Vagina (tissue), 2 donors: ENCODE data around the gene KLHL29. TPM values are rescaled to one million over a fixed set of nuclear protein-coding genes. Genes with fewer than 3 reads are reported as not detected.

Experiments
- DNase-seq, 2 donors: peaks; one replicate each; pipeline ENCODE4 v3.0.0-alpha.2; 2017; ENCODE audit errors: extremely low spot score in 2 of 2
- H3K27ac ChIP-seq: fragments of 200-600 bp; sonication (generic); one replicate; pipeline ENCODE4 v1.5.1; 2019
- H3K27me3 ChIP-seq: fragments of 200-600 bp; sonication (generic); one replicate; pipeline ENCODE4 v1.5.1; 2019
- H3K36me3 ChIP-seq, 2 donors: fragments of 200-600 bp; sonication (generic); one replicate each; pipeline ENCODE4 v1.5.1; 2017 to 2019
- H3K4me1 ChIP-seq: fragments of 200-600 bp; sonication (generic); one replicate; pipeline ENCODE4 v1.5.1; 2019
- H3K4me3 ChIP-seq, 2 donors: fragments of 200-600 bp; sonication (generic); 1 replicate in 1 of 2; 2 replicates in 1 of 2; pipeline ENCODE4 v1.5.1; 2016 to 2019
- H3K9me3 ChIP-seq: fragments of 200-600 bp; sonication (generic); one replicate; pipeline ENCODE4 v1.5.1; 2019
- CTCF ChIP-seq, 3 experiments: fragments of 450-650 bp in 2 of 3; fragments of 200-600 bp in 1 of 3; sonication (generic) in 1 of 3; IDR thresholded peaks; one replicate each; pipeline ENCODE4 v1.5.1; 2017 to 2019; ENCODE audit warnings: antibody characterized with exemption in 3 of 3, mild to moderate bottlenecking in 2 of 3, moderate library complexity in 2 of 3
- POLR2A ChIP-seq, 2 donors: fragments of 450-650 bp; IDR thresholded peaks; one replicate each; pipeline ENCODE4 v1.6.1; 2017; ENCODE audit warnings: antibody characterized with exemption in 2 of 2, mild to moderate bottlenecking in 2 of 2, moderate library complexity in 2 of 2
- POLR2AphosphoS5 ChIP-seq, 2 donors: sonication (generic); formaldehyde crosslinking; IDR thresholded peaks; one replicate each; pipeline ENCODE4 v1.9.0; 2017; ENCODE audit warnings: antibody characterized with exemption in 2 of 2, mild to moderate bottlenecking in 2 of 2, low read depth in 1 of 2; ENCODE audit not compliant: insufficient read depth in 1 of 2
- intact Hi-C: fragments of 100-400 bp; cut with DNase I; formaldehyde crosslinking; loops from one replicate; pipeline ENCODE4 v1.15.1; 2023
- total RNA-seq: library from RNA; depleted of rRNA; stranded (reverse); fragments of >200 nt; gene quantifications from one replicate; pipeline ENCODE4 v1.2.3, GENCODE V29; 2016

KLHL29 gene
- total RNA-seq, 1 donor from 2014 or later = 19.4 TPM

DNA sequence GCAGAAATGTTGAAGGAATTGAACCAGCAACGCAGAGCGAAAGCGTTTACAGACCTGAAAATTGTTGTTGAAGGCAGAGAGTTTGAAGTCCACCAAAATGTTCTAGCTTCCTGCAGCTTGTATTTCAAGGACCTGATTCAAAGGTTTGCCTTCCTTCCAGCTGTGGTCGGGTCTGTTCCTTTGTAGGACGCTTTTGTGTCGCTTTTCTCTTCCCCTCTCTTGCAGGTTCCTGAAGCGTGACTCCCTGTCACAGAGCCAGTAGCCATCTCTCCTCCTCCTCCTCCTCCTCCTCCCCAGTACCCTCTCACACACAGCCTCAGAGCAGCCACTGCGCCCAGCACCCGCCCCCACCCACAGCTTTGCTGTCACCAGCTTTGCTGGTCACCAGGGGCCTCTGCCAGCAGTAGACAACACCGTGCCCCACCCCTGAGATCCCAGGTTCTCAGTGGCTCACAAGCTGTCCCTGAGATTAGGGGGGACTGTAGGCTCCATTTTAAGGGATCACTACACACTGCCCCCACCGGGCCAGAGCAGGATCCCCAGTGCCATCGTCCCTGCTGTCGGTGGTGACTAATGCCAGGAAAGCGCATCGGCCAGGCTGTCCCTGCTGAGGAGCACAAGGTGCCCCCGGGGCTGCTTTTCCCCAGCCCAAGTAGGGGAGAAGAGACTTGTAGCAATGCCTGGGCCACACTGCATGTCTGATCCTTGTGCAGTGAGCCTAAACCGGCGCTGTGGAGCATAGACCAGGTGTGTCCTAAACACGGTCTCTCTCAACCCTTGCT, 299.6 kb downstream of the KLHL29 start:
- H3K27ac ChIP-seq = no peak overlapping the region
- peaks cover 0 to 5% of the 10 kb centered on the region in 2 donors for H3K36me3 ChIP-seq
- H3K4me3 ChIP-seq = no peak overlapping the region
- H3K4me1 ChIP-seq = no peaks in the 10 kb centered on the region
- DNase-seq = no peak
- H3K9me3 ChIP-seq = no peaks in the 10 kb centered on the region
- no peak for TF ChIP-seq POLR2A (IDR thresholded peaks at IDR 0.05)
- no peak for TF ChIP-seq POLR2AphosphoS5 (IDR thresholded peaks at IDR 0.05; ENCODE audit: insufficient read depth in 1 of 2, low read depth in 1 of 2)
- TF ChIP-seq CTCF (IDR thresholded peaks at IDR 0.05) = no peak
- H3K27me3 ChIP-seq = no peaks in the 10 kb centered on the region
- intact Hi-C loops = no loop called here

DNA sequence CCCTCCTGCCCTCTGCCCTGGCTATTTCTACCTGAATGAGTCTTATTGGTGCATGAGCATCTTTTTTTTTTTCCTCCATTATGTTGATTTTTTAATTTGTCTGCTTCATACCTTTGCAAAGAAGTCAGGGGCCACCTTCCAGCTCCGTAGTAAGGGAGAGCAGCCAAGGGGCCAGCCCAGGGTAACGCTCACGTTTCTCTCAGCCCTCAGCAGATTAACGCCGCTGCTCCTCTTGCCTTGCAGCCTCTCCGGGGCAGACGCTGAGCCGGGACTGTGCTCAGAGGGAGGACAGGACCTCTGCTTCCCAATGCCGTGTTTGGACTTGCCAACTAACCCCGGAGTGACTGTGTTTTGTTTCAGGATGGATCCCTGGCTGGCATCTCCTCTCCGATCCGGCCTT, 300.2 kb downstream of the KLHL29 start:
- no peaks in the 10 kb centered on the region for H3K4me1 ChIP-seq
- no peak for DNase-seq
- H3K9me3 ChIP-seq = no peaks in the 10 kb centered on the region
- no peak overlapping the region for H3K27ac ChIP-seq
- intact Hi-C loops = no loop called here
- H3K4me3 ChIP-seq = no peak overlapping the region
- peaks cover 0 to 5% of the 10 kb centered on the region in 2 donors for H3K36me3 ChIP-seq
- TF ChIP-seq POLR2AphosphoS5 (IDR thresholded peaks at IDR 0.05; ENCODE audit: insufficient read depth in 1 of 2, low read depth in 1 of 2) (no peak), CTCF (IDR thresholded peaks at IDR 0.05) (no peak)
- H3K27me3 ChIP-seq = no peaks in the 10 kb centered on the region

- TF ChIP-seq CTCF (IDR thresholded peaks at IDR 0.05) = no peak
- no peak for TF ChIP-seq POLR2A (IDR thresholded peaks at IDR 0.05)
- TF ChIP-seq POLR2AphosphoS5 (IDR thresholded peaks at IDR 0.05; ENCODE audit: insufficient read depth in 1 of 2, low read depth in 1 of 2) = no peak
- Histone ChIP-seq H3K4me3 (no peak overlapping the region), H3K36me3 (peaks cover 0 to 5% of the 10 kb centered on the region in 2 donors), H3K9me3 (no peaks in the 10 kb centered on the region), H3K4me1 (no peaks in the 10 kb centered on the region), H3K27ac (no peak overlapping the region), H3K27me3 (no peaks in the 10 kb centered on the region)
- intact Hi-C loops = no loop called here
- no peak for DNase-seq
Measured at GRCh38 chr2:23685706-23686105, 300.7 kb downstream of the KLHL29 start.

DNA sequence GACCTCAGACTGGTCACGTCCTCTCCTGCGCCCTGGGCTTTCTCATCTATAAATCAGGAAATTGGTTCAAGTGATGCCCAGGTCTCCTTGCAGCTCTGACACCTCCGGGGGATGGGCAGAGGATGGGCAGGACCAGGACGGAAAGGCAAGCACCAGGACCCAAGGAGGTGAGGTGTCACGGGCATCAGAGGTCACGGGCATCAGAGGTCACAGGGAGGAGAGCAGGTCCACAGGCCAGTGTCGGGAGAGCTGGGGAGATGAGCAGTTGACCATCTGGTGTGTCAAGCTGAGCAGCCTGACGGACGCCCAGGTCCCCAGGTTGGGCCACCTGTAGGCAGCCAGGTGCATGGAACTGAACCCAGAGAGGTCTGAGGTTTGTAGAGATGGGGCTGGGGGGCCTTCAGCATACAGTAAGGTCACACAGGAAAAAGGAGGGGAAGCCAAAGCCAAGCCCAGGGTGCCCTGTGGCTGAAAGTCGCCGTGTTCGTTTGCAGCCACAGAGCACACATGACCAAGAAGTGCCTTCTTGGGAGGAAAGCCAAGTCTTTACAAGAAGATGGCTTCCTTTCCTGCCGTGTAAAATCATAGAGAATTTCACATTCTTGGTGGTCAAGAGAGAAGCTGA, 301.5 kb downstream of the KLHL29 start:
- no peak for DNase-seq
- Histone ChIP-seq H3K4me1 (no peaks in the 10 kb centered on the region), H3K27me3 (no peaks in the 10 kb centered on the region), H3K4me3 (no peak overlapping the region), H3K36me3 (peaks cover 0 to 10% of the 10 kb centered on the region in 2 donors), H3K27ac (no peak overlapping the region), H3K9me3 (no peaks in the 10 kb centered on the region)
- intact Hi-C loops = no loop called here
- TF ChIP-seq POLR2AphosphoS5 (IDR thresholded peaks at IDR 0.05; ENCODE audit: insufficient read depth in 1 of 2, low read depth in 1 of 2) (no peak), CTCF (IDR thresholded peaks at IDR 0.05) (no peak), POLR2A (IDR thresholded peaks at IDR 0.05) (no peak)

DNA sequence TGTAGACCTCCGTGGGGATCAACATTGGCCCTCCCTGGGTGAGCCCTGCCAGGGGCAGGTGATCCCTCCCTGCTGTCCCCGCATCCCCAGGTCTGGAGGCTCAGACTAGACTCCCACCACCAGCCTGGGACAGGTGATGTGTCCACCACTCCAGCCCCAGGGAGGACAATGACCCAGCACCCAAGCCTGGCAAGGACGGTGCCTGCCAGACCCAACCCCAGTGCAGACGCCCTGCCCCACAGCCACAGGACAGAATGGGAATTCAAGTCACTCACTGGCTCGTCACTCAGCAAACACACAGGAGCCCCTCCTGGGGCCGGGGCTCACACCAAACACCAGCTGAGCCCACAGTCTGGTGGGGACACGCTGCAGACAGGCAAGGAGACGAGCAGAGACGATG, 302.2 kb downstream of the KLHL29 start:
- Histone ChIP-seq H3K4me3 (no peak overlapping the region), H3K27ac (no peak overlapping the region), H3K36me3 (peaks cover 0 to 16% of the 10 kb centered on the region in 2 donors), H3K4me1 (no peaks in the 10 kb centered on the region), H3K27me3 (no peaks in the 10 kb centered on the region), H3K9me3 (no peaks in the 10 kb centered on the region)
- intact Hi-C loops = no loop called here
- TF ChIP-seq CTCF (IDR thresholded peaks at IDR 0.05) (no peak), POLR2AphosphoS5 (IDR thresholded peaks at IDR 0.05; ENCODE audit: insufficient read depth in 1 of 2, low read depth in 1 of 2) (no peak), POLR2A (IDR thresholded peaks at IDR 0.05) (no peak)
- DNase-seq = no peak
